ENCODE results near the gene NFKBIZ. TPM values are rescaled to one million over a fixed set of nuclear protein-coding genes. Genes with fewer than 3 reads are reported as not detected.

The NFKBIZ gene
- total RNA-seq, 1 experiment from 2014 or later = 63.0 TPM

GRCh38 chr3:101819649-101820206 is 29.6 kb upstream of the NFKBIZ start:
- Histone ChIP-seq H3K27me3 (ENCODE audit: low read length) (no peaks in the 10 kb centered on the region), H3F3A (ENCODE audit: low read length, unreplicated experiment) (no peaks in the 10 kb centered on the region), H3K9me3 (ENCODE audit: low read length) (no peaks in the 10 kb centered on the region), H3K27ac (ENCODE audit: low read length) (no peak overlapping the region), H3K9ac (ENCODE audit: low read length) (no peak overlapping the region), H3K79me2 (ENCODE audit: low read length) (no peaks in the 10 kb centered on the region), H3K9me2 (replicated peaks; ENCODE audit: low read length) (no peaks in the 10 kb centered on the region), H4K20me1 (ENCODE audit: low read length) (no peaks in the 10 kb centered on the region), H3K4me2 (ENCODE audit: low read length) (no peak overlapping the region), H3K4me1 (ENCODE audit: insufficient read depth, low read length) (peaks cover 11% of the 10 kb centered on the region), H3K36me3 (ENCODE audit: low read depth, low read length) (no peaks in the 10 kb centered on the region; the same call in 1 of the 2 replicates), H3K4me3 (ENCODE audit: low read length) (no peak overlapping the region), H2AFZ (ENCODE audit: low read length) (no peak overlapping the region)
- intact Hi-C loops (cut with micrococcal nuclease) = loop anchor here (10.0 kb wide), 1 partner anchor 315 kb away; no protein-coding TSS in a partner anchor
- ATAC-seq (no peak), DNase-seq (no peak)
- POLR2A ChIA-PET (ENCODE audit: unreplicated experiment) = no interaction called here
- TF ChIP-seq EZH2phosphoT487 (IDR thresholded peaks at IDR 0.05; ENCODE audit: borderline replicate concordance, low read length) = no peak
- TF ChIP-seq EZH2 (IDR thresholded peaks at IDR 0.05; ENCODE audit: low read length, unreplicated experiment) = no peak
- TF ChIP-seq, protein P1, sequence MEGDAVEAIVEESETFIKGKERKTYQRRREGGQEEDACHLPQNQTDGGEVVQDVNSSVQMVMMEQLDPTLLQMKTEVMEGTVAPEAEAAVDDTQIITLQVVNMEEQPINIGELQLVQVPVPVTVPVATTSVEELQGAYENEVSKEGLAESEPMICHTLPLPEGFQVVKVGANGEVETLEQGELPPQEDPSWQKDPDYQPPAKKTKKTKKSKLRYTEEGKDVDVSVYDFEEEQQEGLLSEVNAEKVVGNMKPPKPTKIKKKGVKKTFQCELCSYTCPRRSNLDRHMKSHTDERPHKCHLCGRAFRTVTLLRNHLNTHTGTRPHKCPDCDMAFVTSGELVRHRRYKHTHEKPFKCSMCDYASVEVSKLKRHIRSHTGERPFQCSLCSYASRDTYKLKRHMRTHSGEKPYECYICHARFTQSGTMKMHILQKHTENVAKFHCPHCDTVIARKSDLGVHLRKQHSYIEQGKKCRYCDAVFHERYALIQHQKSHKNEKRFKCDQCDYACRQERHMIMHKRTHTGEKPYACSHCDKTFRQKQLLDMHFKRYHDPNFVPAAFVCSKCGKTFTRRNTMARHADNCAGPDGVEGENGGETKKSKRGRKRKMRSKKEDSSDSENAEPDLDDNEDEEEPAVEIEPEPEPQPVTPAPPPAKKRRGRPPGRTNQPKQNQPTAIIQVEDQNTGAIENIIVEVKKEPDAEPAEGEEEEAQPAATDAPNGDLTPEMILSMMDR (conservative IDR thresholded peaks at IDR 0.05; ENCODE audit: low read depth, low read length) = no peak
- CTCF ChIA-PET = no interaction called here
- no TSS peak for BruUV-seq (replicated peaks)

DNA sequence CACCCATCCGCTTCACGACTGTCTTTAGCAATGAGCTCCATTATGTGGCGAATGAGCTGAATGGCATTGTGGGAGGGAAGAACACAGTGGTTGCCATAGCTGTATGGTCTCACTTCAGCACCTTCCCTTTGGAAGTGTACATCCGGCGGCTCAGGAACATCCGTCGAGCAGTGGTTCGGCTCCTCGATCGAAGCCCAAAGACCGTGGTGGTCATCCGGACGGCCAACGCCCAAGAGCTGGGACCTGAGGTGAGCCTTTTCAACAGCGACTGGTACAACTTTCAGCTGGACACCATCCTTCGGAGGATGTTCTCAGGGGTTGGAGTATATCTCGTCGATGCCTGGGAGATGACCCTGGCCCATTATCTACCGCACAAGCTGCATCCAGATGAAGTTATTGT is 27.8 kb upstream of the NFKBIZ start:
- no peaks in the 10 kb centered on the region for H3K9me2 ChIP-seq (replicated peaks; ENCODE audit: low read length)
- TF ChIP-seq EZH2 (IDR thresholded peaks at IDR 0.05; ENCODE audit: low read length, unreplicated experiment) = no peak
- no peak for TF ChIP-seq EZH2phosphoT487 (IDR thresholded peaks at IDR 0.05; ENCODE audit: borderline replicate concordance, low read length)
- TF ChIP-seq, protein P1 (conservative IDR thresholded peaks at IDR 0.05; ENCODE audit: low read depth, low read length) = no peak
- POLR2A ChIA-PET (ENCODE audit: unreplicated experiment) = no interaction called here

DNA sequence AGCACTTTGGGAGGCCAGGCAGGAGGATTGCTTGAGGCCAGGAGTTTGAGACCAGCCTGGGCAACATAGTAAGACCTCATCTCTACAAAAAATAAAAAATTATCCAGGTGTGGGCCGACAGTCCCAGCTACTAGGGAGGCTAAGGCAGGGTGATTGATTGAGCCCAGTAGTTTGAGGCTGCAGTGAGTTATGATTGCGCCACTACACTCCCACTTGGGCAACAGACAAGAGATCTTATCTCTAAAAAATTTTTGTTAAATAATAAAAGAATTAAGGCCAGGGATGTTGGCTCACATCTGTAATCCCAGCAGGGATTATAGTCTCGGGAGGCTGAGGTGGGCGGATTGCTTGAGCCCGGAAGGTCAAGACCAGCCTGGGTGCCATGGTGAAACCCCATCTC is 25.8 kb upstream of the NFKBIZ start:
- no peak for TF ChIP-seq EZH2phosphoT487 (IDR thresholded peaks at IDR 0.05; ENCODE audit: borderline replicate concordance, low read length)
- H3K4me3 ChIP-seq (ENCODE audit: low read length) = no peak overlapping the region
- DNase-seq (no peak), ATAC-seq (no peak)
- no peak overlapping the region for H2AFZ ChIP-seq (ENCODE audit: low read length)
- no peaks in the 10 kb centered on the region for H3F3A ChIP-seq (ENCODE audit: low read length, unreplicated experiment)
- H3K36me3 ChIP-seq (ENCODE audit: low read depth, low read length) = no peaks in the 10 kb centered on the region
- no peaks in the 10 kb centered on the region for H3K9me2 ChIP-seq (replicated peaks; ENCODE audit: low read length)
- no peaks in the 10 kb centered on the region for H4K20me1 ChIP-seq (ENCODE audit: low read length)
- intact Hi-C loops (cut with micrococcal nuclease) = no loop called here
- no peak overlapping the region for H3K9ac ChIP-seq (ENCODE audit: low read length)
- H3K9me3 ChIP-seq (ENCODE audit: low read length) = no peaks in the 10 kb centered on the region
- H3K79me2 ChIP-seq (ENCODE audit: low read length) = peaks cover 4% of the 10 kb centered on the region; the same call in 1 of the 2 replicates
- H3K4me2 ChIP-seq (ENCODE audit: low read length) = no peak overlapping the region
- H3K27ac ChIP-seq (ENCODE audit: low read length) = no peak overlapping the region
- no TSS peak for BruUV-seq (replicated peaks)
- H3K27me3 ChIP-seq (ENCODE audit: low read length) = no peaks in the 10 kb centered on the region
- H3K4me1 ChIP-seq (ENCODE audit: insufficient read depth, low read length) = peaks cover 10% of the 10 kb centered on the region
- CTCF ChIA-PET = no interaction called here
- POLR2A ChIA-PET (ENCODE audit: unreplicated experiment) = no interaction called here

More for the DNA sequence above, 27.8 kb upstream of the NFKBIZ start:
- Histone ChIP-seq H3K4me1 (ENCODE audit: insufficient read depth, low read length) (peaks cover 13% of the 10 kb centered on the region), H3K36me3 (ENCODE audit: low read depth, low read length) (no peaks in the 10 kb centered on the region; the same call in 1 of the 2 replicates), H3K4me3 (ENCODE audit: low read length) (no peak overlapping the region), H3F3A (ENCODE audit: low read length, unreplicated experiment) (no peaks in the 10 kb centered on the region), H3K9me3 (ENCODE audit: low read length) (no peaks in the 10 kb centered on the region), H3K9ac (ENCODE audit: low read length) (no peak overlapping the region), H3K79me2 (ENCODE audit: low read length) (no peaks in the 10 kb centered on the region), H3K27me3 (ENCODE audit: low read length) (no peaks in the 10 kb centered on the region), H3K27ac (ENCODE audit: low read length) (no peak overlapping the region), H4K20me1 (ENCODE audit: low read length) (no peaks in the 10 kb centered on the region), H2AFZ (ENCODE audit: low read length) (no peak overlapping the region), H3K4me2 (ENCODE audit: low read length) (no peak overlapping the region)
- TSS peak; percentile 17 for BruUV-seq (replicated peaks)
- CTCF ChIA-PET = no interaction called here
- ATAC-seq = no peak
- intact Hi-C loops (cut with micrococcal nuclease) = no loop called here
- DNase-seq = no peak

Data from PC-3 (cell line).